GM12874 (cell line): ENCODE data around the gene ANKRD2.

Experiments
- TF ChIP-seq, protein P1 (sequence below): IDR thresholded peaks from 2 replicates; pipeline ENCODE4 v1.5.1; 2011; ENCODE audit warnings: low read depth, mild to moderate bottlenecking, control low read depth, low read length, moderate library complexity; ENCODE audit not compliant: insufficient read depth

ANKRD2 gene

GRCh38 chr10:97532935-97533671, 39.5 kb upstream of the ANKRD2 start:
- TF ChIP-seq, protein P1, sequence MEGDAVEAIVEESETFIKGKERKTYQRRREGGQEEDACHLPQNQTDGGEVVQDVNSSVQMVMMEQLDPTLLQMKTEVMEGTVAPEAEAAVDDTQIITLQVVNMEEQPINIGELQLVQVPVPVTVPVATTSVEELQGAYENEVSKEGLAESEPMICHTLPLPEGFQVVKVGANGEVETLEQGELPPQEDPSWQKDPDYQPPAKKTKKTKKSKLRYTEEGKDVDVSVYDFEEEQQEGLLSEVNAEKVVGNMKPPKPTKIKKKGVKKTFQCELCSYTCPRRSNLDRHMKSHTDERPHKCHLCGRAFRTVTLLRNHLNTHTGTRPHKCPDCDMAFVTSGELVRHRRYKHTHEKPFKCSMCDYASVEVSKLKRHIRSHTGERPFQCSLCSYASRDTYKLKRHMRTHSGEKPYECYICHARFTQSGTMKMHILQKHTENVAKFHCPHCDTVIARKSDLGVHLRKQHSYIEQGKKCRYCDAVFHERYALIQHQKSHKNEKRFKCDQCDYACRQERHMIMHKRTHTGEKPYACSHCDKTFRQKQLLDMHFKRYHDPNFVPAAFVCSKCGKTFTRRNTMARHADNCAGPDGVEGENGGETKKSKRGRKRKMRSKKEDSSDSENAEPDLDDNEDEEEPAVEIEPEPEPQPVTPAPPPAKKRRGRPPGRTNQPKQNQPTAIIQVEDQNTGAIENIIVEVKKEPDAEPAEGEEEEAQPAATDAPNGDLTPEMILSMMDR = no peak

- TF ChIP-seq, protein P1 = no peak
These were observed 38.7 kb upstream of the ANKRD2 start for GRCh38 chr10:97533888-97534287.

DNA sequence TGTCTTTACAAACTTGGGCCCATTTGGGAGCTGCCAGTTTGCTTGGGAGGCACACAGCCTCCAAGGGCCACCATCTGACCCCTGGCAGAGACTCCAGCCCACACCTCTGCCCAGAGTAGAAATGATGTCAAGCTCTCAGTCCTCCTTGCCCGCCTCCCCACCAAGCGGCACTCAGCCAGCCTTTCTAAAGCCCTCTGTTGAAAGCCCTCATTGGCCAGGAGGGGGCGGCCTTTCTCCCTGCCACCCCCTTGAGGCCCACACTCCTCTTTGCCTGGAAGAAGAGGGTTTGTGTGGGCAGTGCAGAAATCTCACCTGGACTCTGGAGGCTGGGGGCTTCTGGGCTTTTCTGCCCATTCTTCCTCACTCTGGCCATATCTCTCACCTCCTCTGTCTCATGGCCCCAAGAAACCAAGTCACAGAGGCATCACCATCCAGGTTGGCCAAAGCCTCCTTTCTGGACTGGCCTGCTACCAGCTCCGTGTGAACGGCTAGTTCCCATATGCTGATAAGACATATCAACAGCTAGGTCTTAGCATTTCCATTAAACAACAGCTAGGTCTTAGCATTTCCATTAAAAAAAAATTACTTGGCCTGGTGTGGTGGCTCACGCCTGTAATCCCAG, 37.7 kb upstream of the ANKRD2 start:
- TF ChIP-seq, protein P1 = peak; percentile 79

DNA sequence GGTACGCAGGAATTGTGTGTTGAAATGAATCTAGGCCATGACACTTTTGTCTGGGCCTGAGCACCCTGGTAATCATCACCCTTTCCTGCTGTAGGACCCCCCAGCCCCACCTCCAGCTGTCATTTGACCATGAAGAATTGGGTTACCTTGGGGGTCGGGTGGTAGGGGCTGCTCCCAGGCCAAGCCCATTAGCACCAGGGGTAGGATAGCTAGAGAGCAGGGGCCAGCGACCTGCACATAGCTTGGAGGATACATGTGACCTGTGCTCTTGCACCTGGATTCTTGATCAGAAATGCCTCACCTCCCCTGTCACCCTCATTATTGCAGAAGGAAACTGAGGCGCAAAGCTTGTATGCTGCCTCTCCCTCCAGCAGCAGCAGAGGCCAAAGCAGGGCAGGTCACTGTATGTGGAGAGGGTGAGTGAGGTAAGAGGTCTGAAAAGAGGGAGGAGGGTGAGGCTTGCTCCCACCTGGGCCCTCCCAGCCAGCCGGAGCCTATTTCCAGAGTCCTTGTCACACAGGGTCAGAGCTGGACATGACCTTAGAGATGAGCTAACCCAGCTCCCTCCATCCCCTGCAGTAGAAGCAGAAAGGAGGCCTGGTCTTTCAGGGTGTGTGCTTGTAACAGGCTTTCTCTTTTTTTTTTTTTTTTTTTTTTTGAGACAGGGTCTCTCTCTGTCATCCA, 35.3 kb upstream of the ANKRD2 start:
- TF ChIP-seq, protein P1 = no peak

DNA sequence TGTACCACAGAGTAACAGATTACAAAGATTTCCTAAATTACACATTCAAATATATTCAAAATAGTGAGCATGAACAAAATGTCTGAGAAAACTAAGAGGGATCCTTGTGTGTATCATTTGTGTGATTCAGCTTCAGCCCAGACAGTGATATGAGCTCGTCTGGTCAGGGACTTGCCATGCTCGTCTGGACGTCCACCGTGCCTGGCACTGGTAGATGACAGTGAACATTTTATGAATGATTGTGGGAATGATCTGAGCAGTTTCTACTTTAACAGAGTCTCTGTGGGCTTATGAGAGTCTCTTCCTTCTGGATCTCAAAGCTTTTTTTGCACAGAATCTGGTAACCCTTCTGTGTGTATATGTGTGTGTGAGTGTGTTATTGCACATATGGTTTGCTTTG, 34.2 kb upstream of the ANKRD2 start:
- TF ChIP-seq, protein P1 = no peak

DNA sequence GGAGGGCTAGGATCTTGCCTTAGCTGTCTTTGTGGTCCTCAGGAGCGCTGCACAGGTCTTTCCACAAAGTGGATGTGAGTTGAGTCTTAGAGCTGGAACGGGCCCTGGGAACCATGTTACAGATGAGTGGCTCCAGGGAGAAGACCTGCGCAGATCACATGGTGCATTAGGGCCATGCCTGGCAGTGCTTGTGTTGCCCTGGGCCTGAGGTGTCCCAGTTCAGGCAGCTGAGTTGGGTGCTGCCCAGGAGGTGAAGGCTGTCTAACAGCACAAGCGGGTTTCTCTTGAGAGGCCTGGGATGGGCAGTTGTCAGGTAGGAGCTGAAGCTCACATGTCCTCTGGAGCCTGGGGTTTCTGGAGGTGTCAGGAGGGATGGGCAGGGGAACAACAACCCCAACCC, 33.7 kb upstream of the ANKRD2 start:
- TF ChIP-seq, protein P1 = no peak

GRCh38 chr10:97539523-97540200, 32.9 kb upstream of the ANKRD2 start:
- TF ChIP-seq, protein P1 = no peak
